GM18526 (cell line): Measurements from ENCODE around the gene KCNE3.

Experiments used
- POLR2A ChIP-seq: IDR thresholded peaks from 3 replicates; pipeline ENCODE4 v1.6.1; 2011; ENCODE audit not compliant: insufficient read length; ENCODE audit errors: extremely low read depth

KCNE3 gene

DNA sequence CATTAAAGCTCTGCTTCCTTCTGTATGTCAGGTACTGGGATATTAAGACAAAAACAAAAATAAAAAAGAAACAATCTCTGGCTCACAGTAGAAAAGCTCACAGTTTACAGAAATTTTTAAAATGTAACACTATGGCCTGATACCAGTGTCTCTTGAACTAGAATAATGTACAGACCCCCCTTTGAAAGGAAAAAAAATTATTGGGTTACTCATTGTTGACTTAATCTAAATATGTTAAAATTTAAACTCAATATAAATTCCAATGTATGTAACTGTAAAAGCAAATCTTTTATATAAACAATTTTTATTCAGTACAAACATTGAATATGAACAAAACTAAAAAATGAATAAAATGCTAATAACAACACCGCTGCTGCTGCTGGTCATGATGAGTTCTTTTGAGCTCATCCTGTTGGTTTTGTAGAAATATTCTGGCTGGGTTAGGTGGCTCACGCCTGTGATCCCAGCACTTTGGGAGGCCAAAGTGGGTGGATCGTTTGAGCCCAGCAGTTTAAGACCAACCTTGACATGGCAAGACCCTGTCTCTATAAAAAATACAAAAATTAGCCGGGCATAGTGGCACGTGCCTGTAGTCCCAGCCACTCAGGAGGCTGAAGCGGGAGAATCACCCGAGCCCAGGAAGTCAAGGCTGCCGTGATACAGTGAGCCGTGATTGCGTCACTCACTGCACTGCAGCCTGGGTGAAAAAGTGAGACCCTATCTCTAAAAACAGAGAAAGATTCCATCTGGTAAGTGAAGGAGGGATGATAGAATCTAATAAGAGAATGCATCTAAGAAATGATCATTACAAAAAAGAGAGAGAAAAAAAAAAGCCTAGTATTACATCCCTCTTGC is 11.8 kb upstream of the KCNE3 start:
- no peak for TF ChIP-seq POLR2A

DNA sequence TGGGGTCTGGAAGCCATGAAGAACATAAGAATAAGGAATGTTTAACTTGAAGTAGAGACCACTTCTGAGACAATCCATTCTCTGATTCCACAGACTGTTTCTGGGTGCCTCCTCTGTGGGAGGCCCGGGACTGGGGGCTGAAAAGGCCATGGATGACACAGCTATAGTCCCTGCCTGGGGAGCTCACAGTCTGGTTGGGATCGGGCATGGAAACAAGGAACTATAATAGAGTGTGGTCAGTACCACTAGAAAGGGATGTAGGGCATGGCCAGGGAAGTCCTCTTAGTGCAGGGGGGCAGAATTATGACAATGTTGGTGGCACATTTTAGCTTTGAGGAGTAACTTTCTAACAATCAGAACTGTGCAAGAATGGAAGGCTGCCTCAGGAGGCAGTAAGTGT is 9.2 kb upstream of the KCNE3 start:
- no peak for TF ChIP-seq POLR2A

DNA sequence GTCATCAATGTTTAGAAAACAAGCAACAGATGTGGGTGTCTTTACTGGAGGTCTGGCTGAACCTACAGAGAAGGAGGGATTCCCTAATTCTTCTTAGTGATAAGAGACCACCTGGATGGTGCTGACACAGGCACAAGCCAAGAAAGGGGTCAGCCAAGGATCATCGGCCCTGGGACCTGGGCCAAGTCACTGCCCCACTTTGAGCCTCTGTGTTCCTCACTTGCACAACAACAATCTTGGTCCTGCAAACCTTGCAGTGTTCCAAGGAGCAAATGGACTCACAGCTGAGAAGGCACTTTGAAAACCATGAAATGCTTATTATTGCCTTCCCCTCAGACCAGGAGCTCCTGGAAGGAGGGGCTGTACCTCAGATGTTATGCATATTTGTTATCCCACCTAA is 7.0 kb upstream of the KCNE3 start:
- TF ChIP-seq POLR2A = no peak

DNA sequence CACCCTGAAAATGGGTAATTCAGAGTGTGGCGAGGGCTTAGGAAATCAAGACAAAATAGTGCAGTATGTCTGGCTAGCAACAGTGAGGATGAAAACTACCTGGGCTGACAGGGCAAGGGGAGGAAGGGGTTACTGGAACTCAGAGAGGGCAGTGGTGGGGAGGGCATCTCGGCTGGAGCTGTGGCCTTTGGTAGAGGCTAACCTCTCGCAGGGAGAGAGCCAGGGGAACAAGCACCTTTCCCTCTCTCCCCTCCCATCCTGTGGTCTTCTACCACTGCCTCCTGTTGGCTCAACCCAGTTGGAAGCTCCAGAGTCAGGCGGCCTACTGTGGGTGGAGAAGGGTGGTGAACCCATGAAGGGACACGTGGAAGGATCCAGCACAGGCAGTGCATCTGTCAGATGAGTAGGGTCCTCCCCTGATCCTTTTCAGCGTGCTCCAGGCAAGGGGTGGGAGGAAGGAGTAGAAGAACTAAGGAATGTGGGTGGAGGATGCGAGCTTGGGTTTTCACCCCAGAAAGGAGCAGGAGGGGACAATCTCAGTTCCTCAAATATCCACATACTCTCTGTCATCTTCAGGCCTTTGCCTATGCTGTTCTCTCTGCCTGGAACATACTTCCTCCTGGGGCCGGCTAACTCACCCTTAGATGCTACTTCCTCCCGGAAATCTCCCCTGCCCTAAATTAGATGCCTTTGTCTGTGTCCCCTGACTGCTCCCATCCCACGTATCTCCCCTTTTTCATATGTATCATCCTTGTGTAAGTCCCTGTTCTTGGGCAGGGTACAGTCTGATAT is 6.2 kb upstream of the KCNE3 start:
- no peak for TF ChIP-seq POLR2A

DNA sequence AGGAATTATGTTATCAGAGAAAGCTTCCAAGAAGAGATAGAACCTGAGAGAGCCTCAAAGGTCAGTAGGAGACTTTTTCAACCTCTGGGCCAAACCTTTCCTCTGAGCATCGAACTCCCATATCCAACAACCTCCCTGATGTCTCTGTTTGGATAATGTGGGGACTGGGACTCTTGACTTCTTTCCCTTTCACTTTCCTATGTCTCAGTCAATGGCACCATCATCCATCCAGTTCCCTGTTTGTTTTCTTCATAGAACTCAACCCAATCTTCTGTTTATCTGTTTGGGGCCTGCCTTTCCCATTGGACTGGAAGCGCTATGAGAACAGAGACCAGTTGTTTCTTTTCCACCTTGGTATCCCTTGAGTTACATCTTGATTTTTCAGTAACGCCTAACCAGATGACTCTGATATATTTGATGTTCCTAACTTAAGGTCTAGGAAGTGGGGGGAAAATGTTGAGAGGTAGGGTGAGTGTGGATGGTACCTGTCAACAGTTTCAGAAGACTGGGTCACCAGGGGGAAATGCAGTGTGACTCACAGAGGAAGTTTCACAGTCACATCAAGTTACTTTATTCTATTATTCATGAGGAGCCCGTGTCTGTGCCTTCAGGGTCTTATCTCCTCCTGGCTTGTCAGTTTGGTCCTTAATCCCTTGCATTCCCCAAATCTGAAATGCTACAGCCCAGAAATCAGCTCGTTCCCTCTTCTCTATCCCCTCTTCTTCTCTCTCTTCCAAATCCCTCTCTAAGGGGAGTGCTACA is 4.5 kb upstream of the KCNE3 start:
- no peak for TF ChIP-seq POLR2A

DNA sequence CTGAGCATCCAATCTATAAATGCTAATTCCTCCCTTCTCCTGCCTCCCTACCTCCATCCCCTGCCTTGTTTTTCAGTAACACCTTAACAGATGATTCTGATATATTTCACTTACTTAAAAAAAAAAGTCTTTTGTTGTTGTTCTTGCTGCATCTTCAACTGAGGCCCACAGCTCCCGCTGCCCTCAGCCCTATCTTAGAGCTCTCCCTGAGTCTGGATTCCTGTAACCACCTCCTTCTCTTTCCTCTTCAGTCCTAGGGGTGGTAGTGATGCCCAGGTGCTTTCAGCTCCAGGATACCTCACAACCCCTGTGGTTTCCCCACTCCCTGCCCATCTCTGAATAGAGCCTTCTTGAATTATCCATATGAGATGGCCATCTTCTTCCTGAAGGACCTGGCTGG is 3.7 kb upstream of the KCNE3 start:
- no peak for TF ChIP-seq POLR2A

DNA sequence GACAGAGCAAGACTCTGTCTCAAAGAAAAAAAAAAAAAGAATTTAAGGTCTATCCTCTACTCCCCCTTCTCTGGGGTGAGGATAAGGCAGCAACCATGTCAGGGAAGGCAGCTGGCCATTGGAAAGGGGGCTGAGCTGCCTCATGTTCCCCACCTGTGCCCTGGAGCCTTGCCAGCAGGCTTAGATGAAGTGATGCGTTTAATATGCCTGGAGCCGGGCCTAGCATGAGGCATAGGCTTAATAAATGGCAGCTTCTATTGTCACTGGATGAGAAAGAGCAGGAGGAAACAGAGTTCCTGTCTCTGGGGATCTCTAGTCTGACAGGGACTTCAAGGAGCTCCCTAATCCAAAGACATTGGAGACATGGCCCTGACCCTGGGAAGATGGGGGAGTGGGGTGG is 3.2 kb upstream of the KCNE3 start:
- TF ChIP-seq POLR2A = no peak

DNA sequence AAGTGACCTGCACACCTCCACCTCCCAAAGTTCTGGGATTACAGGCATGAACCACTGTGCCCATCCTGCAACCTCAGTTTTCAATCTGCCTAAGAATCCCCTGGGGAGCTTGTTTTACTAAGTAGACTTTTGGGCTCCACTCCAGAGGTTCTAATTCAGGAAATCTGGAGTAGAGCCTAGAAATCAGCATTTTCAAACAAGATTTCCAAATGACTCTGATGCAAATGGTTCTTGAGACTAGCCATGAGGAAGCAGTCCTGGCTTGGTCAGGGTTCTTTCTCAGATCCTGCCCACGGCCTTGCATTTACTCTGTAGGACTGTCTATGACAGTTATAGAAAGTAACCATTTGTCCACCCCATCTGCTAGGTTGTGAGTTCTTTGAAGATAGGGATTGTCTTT is 1.6 kb upstream of the KCNE3 start:
- no peak for TF ChIP-seq POLR2A

DNA sequence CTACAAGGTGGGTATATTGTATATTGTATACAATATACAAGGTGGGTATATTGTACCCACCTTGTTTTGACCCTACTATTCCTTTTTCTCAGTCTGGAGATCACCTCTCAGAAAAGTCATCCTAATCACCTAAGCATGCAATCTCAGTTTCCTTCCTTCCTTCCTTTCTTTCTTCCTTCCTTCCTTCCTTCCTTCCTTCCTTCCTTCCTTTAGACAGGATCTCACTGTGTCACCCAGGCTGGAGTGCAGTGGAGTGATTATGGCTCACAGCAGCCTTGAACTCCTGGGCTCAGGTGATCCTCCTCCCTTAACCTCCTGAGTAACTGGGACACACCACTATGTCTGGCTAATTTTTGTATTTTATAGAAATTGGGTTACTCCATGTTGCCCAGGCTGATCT is 1.2 kb upstream of the KCNE3 start:
- no peak for TF ChIP-seq POLR2A

DNA sequence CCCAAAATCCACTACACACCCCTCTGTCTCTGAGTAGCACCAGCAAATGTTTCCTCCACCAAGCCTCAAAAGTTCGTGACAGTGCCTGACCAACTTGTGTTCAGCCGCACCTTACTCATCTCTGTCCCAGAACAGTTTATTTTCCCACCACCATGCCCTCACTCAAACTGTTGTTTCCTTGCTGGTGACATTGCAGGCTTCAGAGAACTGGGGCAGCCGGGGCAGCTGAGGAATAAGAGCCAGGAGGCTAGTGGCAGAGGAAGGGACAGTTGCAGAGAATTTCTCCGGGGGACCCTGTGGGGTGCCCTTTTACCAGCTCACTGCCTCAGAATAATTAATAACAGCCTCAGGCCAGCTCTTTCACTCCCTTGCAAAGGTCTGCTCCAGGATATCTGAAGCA is 709 bp upstream of the KCNE3 start:
- no peak for TF ChIP-seq POLR2A

DNA sequence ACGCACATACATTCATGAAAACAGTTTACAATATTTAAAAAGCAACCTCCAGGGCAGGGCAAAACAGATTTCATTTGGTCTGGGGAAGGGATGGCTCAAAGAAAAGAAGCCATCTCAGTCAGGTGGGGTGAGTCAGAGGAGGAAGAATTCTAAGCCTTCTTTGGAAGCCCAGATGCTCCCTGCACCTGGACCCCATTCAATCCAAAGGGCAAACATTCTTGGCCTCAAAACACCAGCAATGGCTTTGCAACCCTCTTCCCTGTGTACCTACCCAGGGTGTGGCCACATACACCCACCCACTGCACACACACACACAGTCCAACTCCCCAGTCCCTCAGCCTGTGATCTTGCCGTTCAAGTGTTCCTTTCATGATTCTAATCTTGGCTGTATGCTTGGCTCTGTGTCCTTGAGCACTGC is 2.0 kb downstream of the KCNE3 start:
- TF ChIP-seq POLR2A = no peak

DNA sequence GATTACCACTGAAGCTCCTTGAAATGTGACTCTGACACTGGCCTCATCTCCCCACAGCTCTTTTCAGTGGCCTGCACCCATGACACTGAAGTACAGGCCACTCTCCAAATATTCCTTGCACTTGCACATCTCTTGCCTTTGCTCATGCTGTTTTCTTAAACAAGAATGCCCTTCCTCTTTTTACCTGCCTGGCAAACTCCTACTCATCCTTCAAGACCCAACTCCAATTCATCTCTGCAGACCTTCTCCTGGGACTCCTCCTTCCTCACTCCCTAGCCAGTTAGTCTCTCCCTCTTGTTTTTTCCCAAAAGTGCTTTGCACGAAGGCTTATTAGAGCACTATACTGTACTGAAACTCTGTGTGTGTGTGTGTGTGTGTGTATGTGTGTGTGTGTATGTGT is 2.6 kb downstream of the KCNE3 start:
- TF ChIP-seq POLR2A = no peak

DNA sequence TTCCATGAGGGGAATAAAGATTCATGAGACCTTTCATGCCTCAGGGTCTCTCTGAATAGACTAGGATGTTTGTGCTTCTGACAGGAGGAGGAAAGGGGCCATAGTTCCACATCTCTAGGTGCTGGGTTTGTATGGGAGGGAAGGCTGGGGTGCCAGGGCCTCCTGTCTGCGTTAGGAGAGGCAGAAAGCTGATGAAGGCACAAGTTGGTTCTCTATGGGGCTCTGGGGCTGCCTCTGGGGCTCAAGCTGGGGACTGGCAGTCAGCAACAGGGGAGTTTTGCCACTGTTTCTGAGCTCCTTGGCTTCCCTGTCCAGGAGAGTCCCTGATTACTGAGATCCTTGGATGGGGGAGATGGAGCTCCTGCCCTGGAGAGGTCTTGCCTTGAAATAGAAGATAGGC is 4.1 kb downstream of the KCNE3 start:
- TF ChIP-seq POLR2A = no peak

DNA sequence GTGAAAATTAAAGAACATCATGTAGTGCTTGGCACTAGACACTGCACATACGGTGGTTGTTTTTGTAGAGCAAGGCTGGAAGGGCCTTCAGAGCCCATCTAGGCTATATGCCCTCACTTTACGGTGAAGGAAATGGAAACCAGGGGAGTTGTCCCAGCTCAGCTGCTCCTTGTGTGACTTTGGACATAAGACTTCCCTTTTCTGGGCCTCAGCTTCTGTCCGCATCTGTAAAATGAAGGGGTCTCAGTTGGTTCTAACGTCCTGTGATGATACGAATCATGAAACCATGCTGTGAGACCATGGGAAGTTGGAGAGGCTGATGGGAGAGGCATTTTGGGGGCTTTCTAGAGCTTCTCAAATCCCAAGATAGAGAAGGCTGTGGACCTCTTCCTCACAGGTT is 4.7 kb downstream of the KCNE3 start:
- no peak for TF ChIP-seq POLR2A

DNA sequence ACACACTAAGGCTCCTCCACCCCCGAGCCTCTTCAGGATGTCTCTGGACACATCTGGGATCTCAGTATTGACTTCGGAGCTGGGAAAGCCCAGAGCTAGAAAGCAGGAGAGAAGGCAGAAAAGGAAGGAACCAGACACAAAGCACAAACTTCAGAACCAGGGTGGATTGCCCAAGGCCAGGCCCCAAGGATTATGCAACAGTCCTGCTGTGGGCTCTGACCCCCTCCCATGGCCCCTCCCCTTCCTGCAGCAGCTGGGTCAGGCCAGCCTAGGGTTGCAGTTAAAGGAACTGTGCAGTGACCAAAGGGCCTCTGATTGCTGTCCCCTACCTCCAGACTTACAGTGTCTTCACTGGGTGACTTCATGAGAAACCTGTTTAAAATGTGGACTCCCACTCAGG is 5.3 kb downstream of the KCNE3 start:
- no peak for TF ChIP-seq POLR2A
